Left colon (tissue), 2 donors: ENCODE data around the gene TXNRD2. TPM values are rescaled to one million over a fixed set of nuclear protein-coding genes. Genes with fewer than 3 reads are reported as not detected.

Source experiments
- ATAC-seq: fragments of 200-7000 bp; cut with Tn5 transposase; one replicate; pipeline ENCODE4 v1.9.1; 2020; ENCODE audit warnings: mild to moderate bottlenecking, moderate library complexity
- DNase-seq, 2 donors: peaks; one replicate each; pipeline ENCODE4 v3.0.0-alpha.2; 2020
- intact Hi-C, 2 donors: fragments of 100-400 bp; cut with DNase I in 1 of 2; cut with micrococcal nuclease in 1 of 2; formaldehyde crosslinking; loops; one replicate each; pipeline versions ENCODE4 v1.11.2 to v1.14.0; 2022; cut with DNase I, micrococcal nuclease
- total RNA-seq, 2 donors: library from RNA; stranded (reverse); fragmentation: NEBNext Ultra II Directional; extraction: Animal tissue kit (Norgen Biotek cat#: 25700); gene quantifications; one replicate each; pipeline ENCODE4 v1.2.1, GENCODE V29; 2021
- donor health status: DM: no; HTN: no; CAD: no.
- donor health status: DM: yes; HTN: yes; CAD: no.

TXNRD2 gene
- total RNA-seq, 2 donors from 2014 or later, result 18.2 to 21.5 TPM

DNA sequence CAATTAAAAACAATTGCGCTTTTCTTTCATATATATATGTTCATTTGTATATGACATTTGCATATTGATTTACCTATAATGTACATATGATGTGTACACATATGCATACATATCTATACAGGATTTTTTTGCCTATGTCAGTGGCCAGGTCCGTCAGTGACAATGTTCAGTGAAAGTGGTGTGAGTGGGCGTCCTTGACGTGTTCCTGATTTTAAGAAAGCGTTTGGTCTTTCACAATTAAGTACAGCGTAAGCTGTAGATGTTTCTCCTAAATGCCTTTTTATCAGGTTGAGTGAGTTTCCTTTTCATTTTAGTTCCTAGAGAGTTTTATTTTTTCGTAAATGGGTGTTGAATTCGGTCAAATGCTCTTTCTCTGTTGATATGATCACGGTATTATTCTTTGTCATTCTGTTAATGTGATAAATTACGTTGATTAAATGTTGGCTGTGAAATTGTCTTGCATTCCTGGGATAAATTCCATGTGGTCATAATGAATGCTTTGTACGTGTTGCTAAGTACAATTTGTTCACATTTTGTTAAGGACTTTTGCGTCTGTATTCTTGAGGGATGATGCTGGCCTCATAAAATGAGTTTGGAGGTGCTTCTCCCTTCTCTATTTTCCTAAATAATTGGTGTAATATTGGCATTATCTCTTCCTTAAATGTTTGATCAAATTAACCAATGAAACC, 76.3 kb downstream of the TXNRD2 start:
- ATAC-seq (no peak), DNase-seq (no peak)
- intact Hi-C loops, result no loop called here

DNA sequence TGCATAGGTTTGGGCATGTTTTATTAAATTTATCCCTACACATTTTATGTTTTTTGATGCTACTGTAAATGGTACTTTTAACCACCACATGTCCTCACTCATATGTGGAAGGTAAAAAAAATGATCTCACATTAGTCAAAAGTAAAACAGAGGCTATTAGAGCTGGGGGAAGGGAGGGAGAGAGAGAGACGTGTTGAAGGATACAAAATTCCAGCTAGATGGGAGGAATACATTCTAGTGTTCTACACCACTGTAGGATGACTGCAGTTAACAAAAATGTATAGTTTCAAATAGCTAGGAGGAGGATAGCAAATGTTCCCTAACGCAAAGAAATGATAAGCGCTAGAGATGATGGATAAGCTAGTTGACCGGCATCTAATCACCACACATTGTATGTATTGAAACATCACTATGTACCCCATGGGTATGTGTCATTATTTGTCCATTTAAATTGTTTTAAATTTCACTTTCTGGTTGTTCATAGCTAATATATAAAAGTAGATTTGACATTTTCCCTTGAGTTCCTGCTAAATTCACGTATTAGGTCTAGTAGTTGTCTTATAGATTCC, 77.0 kb downstream of the TXNRD2 start:
- ATAC-seq (no peak), DNase-seq (no peak)
- intact Hi-C loops, result no loop called here

- DNase-seq (no peak), ATAC-seq (no peak)
- intact Hi-C loops, result no loop called here
Measured at GRCh38 chr22:19863571-19863970, 78.0 kb downstream of the TXNRD2 start.

DNA sequence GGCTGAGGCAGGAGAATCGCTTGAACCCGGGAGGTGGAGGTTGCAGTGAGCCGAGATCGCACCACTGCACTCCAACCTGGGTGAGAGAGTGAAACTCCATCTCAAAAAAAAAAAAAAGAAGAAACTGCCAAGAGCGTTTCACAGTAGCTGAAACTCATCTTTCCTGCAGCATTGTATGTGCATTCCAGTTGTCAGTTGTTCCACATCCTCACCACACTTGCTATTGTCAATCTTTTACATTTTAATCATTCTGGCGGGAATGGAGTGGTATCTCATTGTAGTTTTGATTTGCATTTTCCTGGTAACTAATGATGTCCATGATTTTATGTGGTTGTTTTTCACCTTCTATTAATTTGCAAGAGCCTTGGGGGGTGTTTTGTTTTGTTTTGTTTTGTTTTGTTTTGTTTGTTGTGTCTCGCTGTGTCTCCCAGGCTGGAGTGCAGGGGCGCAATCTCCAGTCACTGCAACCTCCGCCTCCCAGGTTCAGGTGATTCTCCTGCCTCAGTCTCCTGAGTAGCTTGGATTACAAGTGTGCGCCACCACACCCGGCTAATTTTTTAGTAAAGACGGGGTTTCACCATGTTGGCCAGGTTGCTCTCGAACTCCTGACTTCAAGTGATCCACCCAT, 78.9 kb downstream of the TXNRD2 start:
- ATAC-seq (no peak), DNase-seq (no peak)
- intact Hi-C loops, result no loop called here

DNA sequence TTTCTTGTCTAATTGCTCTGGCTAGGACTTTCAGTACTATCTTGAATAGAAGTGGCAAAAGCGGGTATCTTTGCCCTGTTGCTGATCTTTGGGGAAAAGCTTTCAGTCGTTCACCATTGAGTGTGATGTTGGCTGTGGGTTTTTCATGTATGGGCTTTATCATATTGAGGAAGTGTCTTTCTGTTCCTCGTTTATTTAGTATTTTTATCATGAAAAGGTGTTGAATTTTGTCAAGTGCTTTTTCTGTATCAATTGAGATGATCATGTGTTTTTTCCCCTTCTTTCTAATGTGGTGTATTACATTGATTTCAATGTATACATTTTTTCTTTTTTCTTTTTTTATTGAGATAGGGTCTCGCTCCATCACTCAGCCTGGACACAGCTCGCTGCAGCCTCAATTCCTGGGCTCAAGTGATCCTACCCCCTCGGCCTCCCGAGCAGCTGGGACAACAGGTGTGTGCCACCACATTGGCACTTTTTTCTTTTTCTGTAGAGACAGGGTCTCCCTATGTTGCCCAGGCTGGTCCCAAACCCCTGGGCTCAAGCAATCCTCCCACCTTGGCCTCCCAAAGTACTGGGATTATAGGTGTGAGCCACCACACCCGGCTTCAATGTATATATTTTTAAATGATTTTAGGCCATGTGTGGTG, 81.6 kb downstream of the TXNRD2 start:
- DNase-seq, result no peak
- ATAC-seq, result no peak
- intact Hi-C loops, result no loop called here

GRCh38 chr22:19857382-19857781, 84.2 kb downstream of the TXNRD2 start:
- DNase-seq (no peak), ATAC-seq (no peak)
- intact Hi-C loops, result no loop called here

- intact Hi-C loops, result no loop called here
- DNase-seq, result peak in 1 of 2 donors; percentile 67
Measured at GRCh38 chr22:19855504-19856409, 85.9 kb downstream of the TXNRD2 start.

GRCh38 chr22:19854778-19855503, 86.7 kb downstream of the TXNRD2 start, which contains the start of the genes GNB1L and RTL10:
Gene GNB1L (minus strand): TSS chr22:19854874. CDS start chr22:19821355, 33,519 bp downstream.
Gene RTL10 (minus strand): TSS chr22:19854874. CDS start chr22:19852261, 2,613 bp downstream.
- intact Hi-C loops, result no loop called here
- DNase-seq (peak; percentile 96 to 99), ATAC-seq (peak; percentile 94)

More at GRCh38 chr22:19855504-19856409, 85.9 kb downstream of the TXNRD2 start:
- peak; percentile 36 for ATAC-seq

DNA sequence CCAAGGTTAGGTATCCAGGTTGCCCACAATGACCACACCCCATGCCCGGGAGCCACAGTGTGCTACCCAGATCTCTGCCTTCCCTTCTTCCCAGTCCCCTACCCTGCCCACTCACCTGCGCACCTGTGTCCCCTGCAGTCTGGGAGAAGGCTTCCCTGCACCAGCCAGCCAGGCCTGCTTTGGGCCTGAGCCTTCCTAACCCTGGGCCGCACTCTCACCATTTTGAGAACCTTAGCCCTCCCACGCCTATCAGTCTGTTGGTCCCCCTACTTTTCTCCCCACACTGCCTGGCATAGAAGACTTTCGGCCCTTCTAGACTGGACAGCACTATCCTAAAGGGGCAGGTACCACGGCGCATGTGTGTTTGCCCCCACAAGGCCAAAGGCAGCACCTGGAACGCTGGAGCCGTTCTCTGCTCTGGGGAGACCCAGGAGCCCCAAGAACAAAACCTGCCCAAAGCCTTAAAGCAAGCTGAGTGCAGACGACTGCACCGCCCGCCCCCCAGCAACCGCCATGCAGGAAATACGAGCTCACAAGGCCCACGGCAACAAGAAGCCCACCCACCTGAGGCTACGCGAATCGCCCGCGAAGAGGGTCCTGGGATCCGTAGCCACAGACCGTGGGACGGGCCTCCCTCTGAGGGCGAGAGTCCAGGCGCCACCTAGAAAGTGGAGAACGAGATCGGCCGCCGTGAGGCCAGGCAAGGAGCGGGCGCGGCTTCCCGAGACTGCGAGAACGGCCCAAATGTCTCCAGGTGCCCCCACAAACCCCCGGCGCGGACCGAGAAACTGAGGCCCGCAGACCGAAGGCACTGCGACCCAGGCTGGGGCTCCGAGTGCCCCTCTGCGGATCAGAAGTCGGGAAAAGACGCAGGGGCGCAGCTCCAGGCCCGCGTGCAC, 87.5 kb downstream of the TXNRD2 start:
- ATAC-seq (peak; percentile 32), DNase-seq (peak in 1 of 2 donors; percentile 30)
- intact Hi-C loops, result no loop called here

GRCh38 chr22:19853058-19853878, 88.3 kb downstream of the TXNRD2 start:
- no peak for ATAC-seq
- no peak for DNase-seq
- intact Hi-C loops, result no loop called here

GRCh38 chr22:19852177-19852781, 89.3 kb downstream of the TXNRD2 start:
- intact Hi-C loops, result no loop called here

DNA sequence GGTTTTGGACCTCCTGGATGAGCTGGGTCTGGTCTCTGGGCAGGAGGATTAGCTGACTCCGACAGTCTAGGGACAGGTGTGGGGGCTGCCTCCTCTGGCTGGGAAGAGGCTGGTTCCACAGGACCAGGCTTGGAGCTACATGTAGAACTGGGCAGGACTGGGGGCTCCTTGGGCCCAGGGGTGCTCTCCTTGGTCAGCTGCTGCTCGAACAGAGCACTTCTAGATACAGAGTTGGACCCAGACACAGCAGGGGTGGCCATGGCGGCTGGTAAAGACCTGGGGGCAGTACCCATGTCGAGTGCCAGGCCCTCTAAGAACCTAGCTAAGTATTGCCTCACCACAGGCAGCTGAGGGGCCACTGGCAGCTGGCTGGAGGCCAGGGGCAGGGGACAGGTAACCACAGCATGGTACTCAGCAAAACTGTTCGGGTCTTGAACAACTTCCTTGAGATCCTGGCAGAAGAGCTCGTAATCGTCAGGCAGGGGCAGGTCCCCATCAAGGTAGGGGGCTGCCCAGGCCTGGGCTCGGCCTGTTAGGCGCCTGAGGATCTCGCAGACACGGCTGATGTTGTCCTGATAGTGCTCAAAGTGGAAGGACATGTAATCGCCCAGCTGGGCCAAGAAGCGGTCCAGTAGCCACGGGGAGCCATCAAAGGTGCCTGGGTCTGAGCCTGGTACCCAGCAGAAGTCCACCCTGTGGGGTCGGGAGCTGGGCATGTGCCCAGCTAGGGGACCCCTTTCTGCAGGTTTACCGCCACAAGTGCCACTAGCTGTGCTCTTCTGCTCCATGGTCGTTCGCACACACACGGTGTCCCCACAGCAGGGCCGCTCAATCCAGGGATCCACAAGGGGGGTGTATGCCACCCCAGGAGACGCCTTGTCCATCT, 90.1 kb downstream of the TXNRD2 start:
- intact Hi-C loops, result no loop called here
- ATAC-seq, result no peak
- no peak for DNase-seq

More at GRCh38 chr22:19852177-19852781, 89.3 kb downstream of the TXNRD2 start:
- DNase-seq, result no peak
- no peak for ATAC-seq

DNA sequence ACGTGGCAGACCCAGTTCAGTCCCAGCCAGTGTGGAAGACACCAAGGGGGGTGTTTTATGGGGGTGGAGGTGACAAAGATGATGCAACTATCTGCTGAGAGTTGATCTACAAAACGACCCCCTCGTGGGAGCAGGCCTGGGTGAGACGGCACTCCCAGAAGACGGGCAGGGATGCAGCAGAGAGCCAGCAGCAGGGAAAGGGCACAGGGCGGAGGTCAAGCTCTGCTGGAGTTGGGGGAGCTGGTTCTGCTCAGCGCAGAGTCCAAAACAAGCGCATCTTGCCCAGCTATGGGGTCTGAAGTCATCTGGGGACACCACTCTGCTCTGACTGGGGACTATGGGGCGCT, 90.9 kb downstream of the TXNRD2 start:
- ATAC-seq (no peak), DNase-seq (no peak)
- intact Hi-C loops, result no loop called here

DNA sequence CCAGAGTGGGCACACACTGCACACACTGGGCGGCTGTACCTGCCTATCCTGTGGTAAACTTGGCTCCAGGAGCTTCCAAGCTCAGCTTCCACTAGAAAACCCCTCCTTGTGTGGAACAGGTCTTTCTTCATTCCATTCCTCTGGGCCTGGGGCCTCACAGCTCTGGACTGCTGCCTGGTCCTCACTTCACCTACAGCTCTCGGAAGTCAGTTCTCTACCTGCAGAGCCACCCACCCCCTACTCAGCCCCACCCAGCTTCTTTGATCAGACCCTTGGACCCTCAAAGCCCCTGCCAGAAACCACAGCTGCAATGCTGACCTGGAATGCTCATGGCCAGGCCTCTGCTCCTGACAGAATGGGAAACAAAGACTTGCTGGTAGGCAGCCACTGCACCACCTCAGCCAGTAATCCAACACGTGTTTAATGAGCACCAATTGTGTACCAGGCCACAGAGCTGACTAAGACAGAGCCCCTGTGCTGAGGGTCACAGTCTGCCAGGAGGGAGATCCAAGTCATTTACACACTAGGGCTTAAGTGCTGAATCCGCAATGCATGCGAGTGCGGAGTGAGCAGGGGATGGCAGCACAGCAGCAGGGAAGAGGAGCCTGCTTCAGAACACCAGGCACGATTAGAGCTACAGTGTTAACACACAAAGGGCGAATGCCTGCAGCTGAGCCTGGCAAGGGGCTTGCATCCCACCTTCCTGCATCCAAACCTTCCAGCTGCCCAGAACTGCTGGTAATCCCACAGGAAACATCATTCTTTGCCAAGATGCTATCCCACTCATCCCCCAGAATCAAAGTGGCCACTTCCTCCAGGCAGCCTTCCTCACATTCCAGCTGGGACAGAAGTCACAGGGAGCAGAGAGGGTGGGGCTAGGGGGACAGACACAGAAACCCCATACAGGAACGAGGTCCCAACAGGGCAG, 91.5 kb downstream of the TXNRD2 start:
- ATAC-seq, result no peak
- DNase-seq, result no peak
- intact Hi-C loops, result no loop called here
